IgD-negative memory B cell (primary cell): Measurements from ENCODE around the gene TSPAN5. TPM values are rescaled to one million over a fixed set of nuclear protein-coding genes. Genes with fewer than 3 reads are reported as not detected.

ENCODE experiments used
- H3K27ac Mint-ChIP-seq, 3 donors: one replicate each; pipeline ENCODE4 v1.8.0; 2020 to 2022; ENCODE audit warnings: mild to moderate bottlenecking in 3 of 3, mixed read lengths in 3 of 3, moderate library complexity in 1 of 3
- H3K27me3 Mint-ChIP-seq: one replicate; pipeline ENCODE4 v1.8.0; 2021; ENCODE audit warnings: mixed read lengths
- H3K36me3 Mint-ChIP-seq: one replicate; pipeline ENCODE4 v1.8.0; 2020; ENCODE audit warnings: mild to moderate bottlenecking, mixed read lengths
- H3K4me1 Mint-ChIP-seq, 3 donors: one replicate each; pipeline ENCODE4 v1.8.0; 2020 to 2022; ENCODE audit warnings: mixed read lengths in 3 of 3, mild to moderate bottlenecking in 1 of 3
- H3K4me3 Mint-ChIP-seq, 4 donors: one replicate each; pipeline ENCODE4 v1.8.0; 2020 to 2022; ENCODE audit warnings: mild to moderate bottlenecking in 4 of 4, mixed read lengths in 4 of 4, moderate library complexity in 3 of 4
- H3K9me3 Mint-ChIP-seq, 3 donors: one replicate each; pipeline ENCODE4 v1.8.0; 2020 to 2021; ENCODE audit warnings: mixed read lengths in 3 of 3, mild to moderate bottlenecking in 1 of 3
- polyA plus RNA-seq: library from polyadenylated mRNA; unstranded; fragments of 300-500 nt; fragmentation: Illumina TruSeq; gene quantifications from one replicate; pipeline ENCODE4 v1.2.3, GENCODE V29; 2021

Gene TSPAN5
- polyA plus RNA-seq, 1 donor from 2014 or later = 7.6 TPM

GRCh38 chr4:98685225-98686042 is 27.0 kb upstream of the TSPAN5 start:
- H3K36me3 Mint-ChIP-seq = peaks cover 2% of the 10 kb centered on the region
- H3K4me1 Mint-ChIP-seq = peaks cover 0 to 5% (median 2%) of the 10 kb centered on the region in 3 donors
- peaks cover 0 to 2% (median under 1%) of the 10 kb centered on the region in 3 donors for H3K9me3 Mint-ChIP-seq
- peaks cover 4% of the 10 kb centered on the region for H3K27me3 Mint-ChIP-seq
- H3K4me3 Mint-ChIP-seq = no peak overlapping the region
- no peak overlapping the region for H3K27ac Mint-ChIP-seq

- no peak overlapping the region for H3K4me3 Mint-ChIP-seq
- no peak overlapping the region for H3K27ac Mint-ChIP-seq
- H3K36me3 Mint-ChIP-seq = no peaks in the 10 kb centered on the region
- H3K27me3 Mint-ChIP-seq = no peaks in the 10 kb centered on the region
- peaks cover 0 to 3% (median 2%) of the 10 kb centered on the region in 3 donors for H3K4me1 Mint-ChIP-seq
- no peaks in the 10 kb centered on the region for H3K9me3 Mint-ChIP-seq
These were observed 24.3 kb upstream of the TSPAN5 start for GRCh38 chr4:98682719-98683118.

- H3K36me3 Mint-ChIP-seq = no peaks in the 10 kb centered on the region
- H3K27me3 Mint-ChIP-seq = no peaks in the 10 kb centered on the region
- H3K4me3 Mint-ChIP-seq = no peak overlapping the region
- H3K9me3 Mint-ChIP-seq = no peaks in the 10 kb centered on the region
- no peak overlapping the region for H3K27ac Mint-ChIP-seq
- H3K4me1 Mint-ChIP-seq = peaks cover 0 to 3% (median 3%) of the 10 kb centered on the region in 3 donors
These were observed 22.4 kb upstream of the TSPAN5 start for GRCh38 chr4:98680806-98681205.

- Mint-ChIP-seq H3K27ac (peak overlapping the region in 1 of 3 donors; percentile 68), H3K4me1 (peaks cover 0 to 3% (median 3%) of the 10 kb centered on the region in 3 donors), H3K36me3 (no peaks in the 10 kb centered on the region), H3K9me3 (no peaks in the 10 kb centered on the region), H3K27me3 (no peaks in the 10 kb centered on the region), H3K4me3 (no peak overlapping the region)
These were observed 21.3 kb upstream of the TSPAN5 start for GRCh38 chr4:98679738-98680137.

- Mint-ChIP-seq H3K27me3 (peaks cover 5% of the 10 kb centered on the region), H3K36me3 (peaks cover 2% of the 10 kb centered on the region), H3K9me3 (no peaks in the 10 kb centered on the region), H3K27ac (no peak overlapping the region), H3K4me1 (peaks cover 4 to 8% (median 6%) of the 10 kb centered on the region in 3 donors), H3K4me3 (no peak overlapping the region)
These were observed 19.4 kb upstream of the TSPAN5 start for GRCh38 chr4:98677799-98678198.

GRCh38 chr4:98674404-98675173 is 16.2 kb upstream of the TSPAN5 start:
- peaks cover 2% of the 10 kb centered on the region for H3K36me3 Mint-ChIP-seq
- H3K9me3 Mint-ChIP-seq = no peaks in the 10 kb centered on the region
- peak overlapping the region in 1 of 4 donors; percentile 39 for H3K4me3 Mint-ChIP-seq
- peaks cover 13% of the 10 kb centered on the region for H3K27me3 Mint-ChIP-seq
- H3K4me1 Mint-ChIP-seq = peaks cover 5 to 10% (median 5%) of the 10 kb centered on the region in 3 donors
- H3K27ac Mint-ChIP-seq = no peak overlapping the region

- Mint-ChIP-seq H3K4me3 (peak overlapping the region in 1 of 4 donors; percentile 39), H3K4me1 (peaks cover 5 to 10% (median 5%) of the 10 kb centered on the region in 3 donors), H3K27me3 (peaks cover 13% of the 10 kb centered on the region), H3K27ac (no peak overlapping the region), H3K36me3 (peaks cover 2% of the 10 kb centered on the region), H3K9me3 (no peaks in the 10 kb centered on the region)
These were observed 15.6 kb upstream of the TSPAN5 start for GRCh38 chr4:98673978-98674377.

GRCh38 chr4:98673288-98673644 is 14.9 kb upstream of the TSPAN5 start:
- no peaks in the 10 kb centered on the region for H3K9me3 Mint-ChIP-seq
- peak overlapping the region in 1 of 3 donors; percentile 39 for H3K27ac Mint-ChIP-seq

GRCh38 chr4:98672583-98673287 is 14.3 kb upstream of the TSPAN5 start:
- H3K9me3 Mint-ChIP-seq = no peaks in the 10 kb centered on the region
- peak overlapping the region in 1 of 3 donors; percentile 39 for H3K27ac Mint-ChIP-seq
- peaks cover 13% of the 10 kb centered on the region for H3K27me3 Mint-ChIP-seq
- peaks cover 2% of the 10 kb centered on the region for H3K36me3 Mint-ChIP-seq
- no peak overlapping the region for H3K4me3 Mint-ChIP-seq
- H3K4me1 Mint-ChIP-seq = peaks cover 5 to 10% (median 5%) of the 10 kb centered on the region in 3 donors

More at GRCh38 chr4:98673288-98673644, 14.9 kb upstream of the TSPAN5 start:
- Mint-ChIP-seq H3K4me3 (no peak overlapping the region), H3K4me1 (peaks cover 5 to 10% (median 5%) of the 10 kb centered on the region in 3 donors), H3K27me3 (peaks cover 13% of the 10 kb centered on the region), H3K36me3 (peaks cover 2% of the 10 kb centered on the region)

- Mint-ChIP-seq H3K36me3 (peaks cover 4% of the 10 kb centered on the region), H3K27ac (no peak overlapping the region), H3K27me3 (peaks cover 13% of the 10 kb centered on the region), H3K4me3 (no peak overlapping the region), H3K4me1 (peaks cover 4 to 10% (median 5%) of the 10 kb centered on the region in 3 donors), H3K9me3 (no peaks in the 10 kb centered on the region)
These were observed 12.7 kb upstream of the TSPAN5 start for GRCh38 chr4:98671131-98671530.

- Mint-ChIP-seq H3K27ac (no peak overlapping the region), H3K36me3 (peaks cover 4% of the 10 kb centered on the region), H3K9me3 (no peaks in the 10 kb centered on the region), H3K27me3 (peaks cover 13% of the 10 kb centered on the region), H3K4me1 (peaks cover 4 to 10% (median 5%) of the 10 kb centered on the region in 3 donors), H3K4me3 (no peak overlapping the region)
These were observed 11.8 kb upstream of the TSPAN5 start for GRCh38 chr4:98670186-98670585.

- Mint-ChIP-seq H3K4me1 (peaks cover 4 to 14% (median 5%) of the 10 kb centered on the region in 3 donors), H3K27me3 (peaks cover 11% of the 10 kb centered on the region), H3K9me3 (peaks cover 0 to 2% (median 0%) of the 10 kb centered on the region in 3 donors), H3K36me3 (peaks cover 4% of the 10 kb centered on the region), H3K27ac (no peak overlapping the region), H3K4me3 (no peak overlapping the region)
These were observed 11.2 kb upstream of the TSPAN5 start for GRCh38 chr4:98669577-98669976.

GRCh38 chr4:98664959-98665358 is 6.5 kb upstream of the TSPAN5 start:
- H3K27ac Mint-ChIP-seq = peak overlapping the region; percentile 91 to 99 (median 93)
- no peaks in the 10 kb centered on the region for H3K27me3 Mint-ChIP-seq
- peaks cover 2% of the 10 kb centered on the region for H3K36me3 Mint-ChIP-seq
- peaks cover 0 to 2% (median 0%) of the 10 kb centered on the region in 3 donors for H3K9me3 Mint-ChIP-seq
- H3K4me3 Mint-ChIP-seq = peak overlapping the region in 1 of 4 donors; percentile 78
- H3K4me1 Mint-ChIP-seq = peaks cover 12 to 38% (median 23%) of the 10 kb centered on the region in 3 donors

- peaks cover 0 to 2% (median 0%) of the 10 kb centered on the region in 3 donors for H3K9me3 Mint-ChIP-seq
- H3K4me1 Mint-ChIP-seq = peaks cover 17 to 47% (median 31%) of the 10 kb centered on the region in 3 donors
- H3K27ac Mint-ChIP-seq = peak overlapping the region; percentile 93 to 100 (median 99)
- H3K4me3 Mint-ChIP-seq = peak overlapping the region; percentile 78 to 91 (median 84)
- peaks cover 2% of the 10 kb centered on the region for H3K36me3 Mint-ChIP-seq
- H3K27me3 Mint-ChIP-seq = no peaks in the 10 kb centered on the region
These were observed 5.0 kb upstream of the TSPAN5 start for GRCh38 chr4:98663226-98664006.
